Measurements from ENCODE around the gene RPAP2.

DNA sequence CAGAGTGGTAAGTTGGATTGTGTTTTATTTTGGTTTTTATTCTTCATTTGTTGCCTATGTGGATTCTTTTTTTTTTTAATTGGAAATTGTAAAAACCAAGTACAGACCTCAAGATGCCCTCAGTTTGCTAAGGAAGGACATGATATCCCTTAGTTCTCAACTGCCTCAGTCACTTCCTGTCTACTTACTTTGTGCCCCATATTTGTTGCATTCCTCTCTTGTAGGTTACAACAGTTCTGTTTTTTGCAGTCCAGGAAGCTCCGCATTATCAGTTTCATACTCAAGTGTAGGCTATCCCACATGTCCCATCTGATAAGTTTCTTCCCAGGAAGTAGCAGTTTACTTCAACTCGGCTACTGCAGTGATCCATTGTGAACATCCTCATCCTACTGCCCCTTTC, 82.0 kb downstream of the RPAP2 start:
- TF ChIP-seq, protein P1, sequence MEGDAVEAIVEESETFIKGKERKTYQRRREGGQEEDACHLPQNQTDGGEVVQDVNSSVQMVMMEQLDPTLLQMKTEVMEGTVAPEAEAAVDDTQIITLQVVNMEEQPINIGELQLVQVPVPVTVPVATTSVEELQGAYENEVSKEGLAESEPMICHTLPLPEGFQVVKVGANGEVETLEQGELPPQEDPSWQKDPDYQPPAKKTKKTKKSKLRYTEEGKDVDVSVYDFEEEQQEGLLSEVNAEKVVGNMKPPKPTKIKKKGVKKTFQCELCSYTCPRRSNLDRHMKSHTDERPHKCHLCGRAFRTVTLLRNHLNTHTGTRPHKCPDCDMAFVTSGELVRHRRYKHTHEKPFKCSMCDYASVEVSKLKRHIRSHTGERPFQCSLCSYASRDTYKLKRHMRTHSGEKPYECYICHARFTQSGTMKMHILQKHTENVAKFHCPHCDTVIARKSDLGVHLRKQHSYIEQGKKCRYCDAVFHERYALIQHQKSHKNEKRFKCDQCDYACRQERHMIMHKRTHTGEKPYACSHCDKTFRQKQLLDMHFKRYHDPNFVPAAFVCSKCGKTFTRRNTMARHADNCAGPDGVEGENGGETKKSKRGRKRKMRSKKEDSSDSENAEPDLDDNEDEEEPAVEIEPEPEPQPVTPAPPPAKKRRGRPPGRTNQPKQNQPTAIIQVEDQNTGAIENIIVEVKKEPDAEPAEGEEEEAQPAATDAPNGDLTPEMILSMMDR (conservative IDR thresholded peaks at IDR 0.05; ENCODE audit: low read length), result no peak
- TF ChIP-seq EZH2phosphoT487 (IDR thresholded peaks at IDR 0.05; ENCODE audit: borderline replicate concordance, low read depth, low read length), result no peak
